ENCODE measurements around the gene CBL.
"Not testable (repeated sequence)": the region's sequence is repeated elsewhere in the genome, so short reads cannot be mapped to it uniquely, and the experiment has no call there.

Gene CBL

GRCh38 chr11:119193001-119193400 is 13.1 kb upstream of the CBL start:
- no peak for TF ChIP-seq ZNF274 (IDR thresholded peaks at IDR 0.05; ENCODE audit: low read depth, low read length)
- no peak for TF ChIP-seq YY1 (IDR thresholded peaks at IDR 0.05; ENCODE audit: insufficient read depth, insufficient read length)
- TF ChIP-seq SUZ12 (IDR thresholded peaks at IDR 0.05; ENCODE audit: extremely low read depth, insufficient read depth, insufficient read length), result no peak
- Histone ChIP-seq H3K9ac (ENCODE audit: insufficient read length, low read depth) (no peak overlapping the region), H3K36me3 (ENCODE audit: insufficient read depth, insufficient read length, low read length) (no peaks in the 10 kb centered on the region), H3K4me3 (ENCODE audit: insufficient read length, low read depth) (no peak overlapping the region), H3K9me3 (ENCODE audit: insufficient read depth, low read length) (no peaks in the 10 kb centered on the region), H3K4me1 (ENCODE audit: insufficient read depth, insufficient read length) (peaks cover 9% of the 10 kb centered on the region), H3K27me3 (ENCODE audit: insufficient read depth, insufficient read length) (no peaks in the 10 kb centered on the region)
- no peak for DNase-seq (ENCODE audit: low read depth, low spot score)

GRCh38 chr11:119193626-119194025 is 12.5 kb upstream of the CBL start:
- H3K27me3 ChIP-seq (ENCODE audit: insufficient read depth, insufficient read length), result no peaks in the 10 kb centered on the region
- peaks cover 7% of the 10 kb centered on the region for H3K4me1 ChIP-seq (ENCODE audit: insufficient read depth, insufficient read length)
- H3K9ac ChIP-seq (ENCODE audit: insufficient read length, low read depth), result no peak overlapping the region
- TF ChIP-seq SUZ12 (IDR thresholded peaks at IDR 0.05; ENCODE audit: extremely low read depth, insufficient read depth, insufficient read length), result no peak
- TF ChIP-seq ZNF274 (IDR thresholded peaks at IDR 0.05; ENCODE audit: low read depth, low read length), result no peak
- no peak for TF ChIP-seq YY1 (IDR thresholded peaks at IDR 0.05; ENCODE audit: insufficient read depth, insufficient read length)
- no peak for DNase-seq (ENCODE audit: low read depth, low spot score)
- H3K4me3 ChIP-seq (ENCODE audit: insufficient read length, low read depth), result no peak overlapping the region
- H3K9me3 ChIP-seq (ENCODE audit: insufficient read depth, low read length), result no peaks in the 10 kb centered on the region
- H3K36me3 ChIP-seq (ENCODE audit: insufficient read depth, insufficient read length, low read length), result no peaks in the 10 kb centered on the region

GRCh38 chr11:119194811-119195440 is 11.2 kb upstream of the CBL start:
- Histone ChIP-seq H3K4me3 (ENCODE audit: insufficient read length, low read depth) (no peak overlapping the region), H3K27me3 (ENCODE audit: insufficient read depth, insufficient read length) (no peaks in the 10 kb centered on the region), H3K4me1 (ENCODE audit: insufficient read depth, insufficient read length) (peaks cover 3% of the 10 kb centered on the region), H3K9me3 (ENCODE audit: insufficient read depth, low read length) (no peaks in the 10 kb centered on the region), H3K36me3 (ENCODE audit: insufficient read depth, insufficient read length, low read length) (no peaks in the 10 kb centered on the region), H3K9ac (ENCODE audit: insufficient read length, low read depth) (no peak overlapping the region)
- no peak for DNase-seq (ENCODE audit: low read depth, low spot score)
- TF ChIP-seq YY1 (IDR thresholded peaks at IDR 0.05; ENCODE audit: insufficient read depth, insufficient read length) (no peak), SUZ12 (IDR thresholded peaks at IDR 0.05; ENCODE audit: extremely low read depth, insufficient read depth, insufficient read length) (no peak), ZNF274 (IDR thresholded peaks at IDR 0.05; ENCODE audit: low read depth, low read length) (no peak)

GRCh38 chr11:119195680-119196079 is 10.5 kb upstream of the CBL start:
- no peak overlapping the region for H3K9ac ChIP-seq (ENCODE audit: insufficient read length, low read depth)
- H3K4me3 ChIP-seq (ENCODE audit: insufficient read length, low read depth), result no peak overlapping the region
- H3K36me3 ChIP-seq (ENCODE audit: insufficient read depth, insufficient read length, low read length), result no peaks in the 10 kb centered on the region
- H3K27me3 ChIP-seq (ENCODE audit: insufficient read depth, insufficient read length), result no peaks in the 10 kb centered on the region
- TF ChIP-seq SUZ12 (IDR thresholded peaks at IDR 0.05; ENCODE audit: extremely low read depth, insufficient read depth, insufficient read length), result no peak
- TF ChIP-seq ZNF274 (IDR thresholded peaks at IDR 0.05; ENCODE audit: low read depth, low read length), result no peak
- TF ChIP-seq YY1 (IDR thresholded peaks at IDR 0.05; ENCODE audit: insufficient read depth, insufficient read length), result no peak
- DNase-seq (ENCODE audit: low read depth, low spot score), result peak; percentile 9
- peaks cover 3% of the 10 kb centered on the region for H3K4me1 ChIP-seq (ENCODE audit: insufficient read depth, insufficient read length)
- no peaks in the 10 kb centered on the region for H3K9me3 ChIP-seq (ENCODE audit: insufficient read depth, low read length)

- Histone ChIP-seq H3K9me3 (ENCODE audit: insufficient read depth, low read length) (no peaks in the 10 kb centered on the region), H3K36me3 (ENCODE audit: insufficient read depth, insufficient read length, low read length) (no peaks in the 10 kb centered on the region), H3K9ac (ENCODE audit: insufficient read length, low read depth) (no peak overlapping the region), H3K4me3 (ENCODE audit: insufficient read length, low read depth) (no peak overlapping the region), H3K27me3 (ENCODE audit: insufficient read depth, insufficient read length) (no peaks in the 10 kb centered on the region), H3K4me1 (ENCODE audit: insufficient read depth, insufficient read length) (peaks cover 3% of the 10 kb centered on the region)
- TF ChIP-seq YY1 (IDR thresholded peaks at IDR 0.05; ENCODE audit: insufficient read depth, insufficient read length) (no peak), ZNF274 (IDR thresholded peaks at IDR 0.05; ENCODE audit: low read depth, low read length) (no peak), SUZ12 (IDR thresholded peaks at IDR 0.05; ENCODE audit: extremely low read depth, insufficient read depth, insufficient read length) (no peak)
- DNase-seq (ENCODE audit: low read depth, low spot score), result peak; percentile 65
Observed at GRCh38 chr11:119196833-119197483, 9.2 kb upstream of the CBL start.

GRCh38 chr11:119198925-119199324 is 7.2 kb upstream of the CBL start:
- no peak for DNase-seq (ENCODE audit: low read depth, low spot score)
- Histone ChIP-seq H3K4me1 (ENCODE audit: insufficient read depth, insufficient read length) (no peaks in the 10 kb centered on the region), H3K4me3 (ENCODE audit: insufficient read length, low read depth) (no peak overlapping the region), H3K27me3 (ENCODE audit: insufficient read depth, insufficient read length) (no peaks in the 10 kb centered on the region), H3K36me3 (ENCODE audit: insufficient read depth, insufficient read length, low read length) (no peaks in the 10 kb centered on the region), H3K9ac (ENCODE audit: insufficient read length, low read depth) (no peak overlapping the region), H3K9me3 (ENCODE audit: insufficient read depth, low read length) (no peaks in the 10 kb centered on the region)
- no peak for TF ChIP-seq ZNF274 (IDR thresholded peaks at IDR 0.05; ENCODE audit: low read depth, low read length)
- TF ChIP-seq SUZ12 (IDR thresholded peaks at IDR 0.05; ENCODE audit: extremely low read depth, insufficient read depth, insufficient read length), result no peak
- no peak for TF ChIP-seq YY1 (IDR thresholded peaks at IDR 0.05; ENCODE audit: insufficient read depth, insufficient read length)

- H3K27me3 ChIP-seq (ENCODE audit: insufficient read depth, insufficient read length); DNase-seq (ENCODE audit: low read depth, low spot score); H3K9ac ChIP-seq (ENCODE audit: insufficient read length, low read depth); H3K9me3 ChIP-seq (ENCODE audit: insufficient read depth, low read length); H3K4me1 ChIP-seq (ENCODE audit: insufficient read depth, insufficient read length); H3K4me3 ChIP-seq (ENCODE audit: insufficient read length, low read depth); H3K36me3 ChIP-seq (ENCODE audit: insufficient read depth, insufficient read length, low read length): not testable (repeated sequence)
Observed at GRCh38 chr11:119201236-119201635, 4.9 kb upstream of the CBL start.
